BLaER1 treated with 17β-estradiol and CSF1 and Interleukin-3, amounts not matched to agents 10 nM and 100 nM (cell line): Measurements from ENCODE around the gene CCDC28B.
"Not testable (repeated sequence)": the region's sequence is repeated elsewhere in the genome, so short reads cannot be mapped to it uniquely, and the experiment has no call there.

Experiments
- H3K27ac ChIP-seq, 11 experiments: shearing (Covaris generic); formaldehyde crosslinking; 2 replicates each; pipeline ENCODE4 v1.8.1; 2022
- H3K27me3 ChIP-seq, 11 experiments: shearing (Covaris generic); formaldehyde crosslinking; 2 replicates each; pipeline ENCODE4 v1.8.1; 2022
- H3K36me3 ChIP-seq, 11 experiments: shearing (Covaris generic); formaldehyde crosslinking; 2 replicates each; pipeline ENCODE4 v1.8.1; 2022
- H3K4me1 ChIP-seq, 10 experiments: shearing (Covaris generic); formaldehyde crosslinking; 2 replicates each; pipeline ENCODE4 v1.8.1; 2022
- H3K4me2 ChIP-seq, 11 experiments: shearing (Covaris generic); formaldehyde crosslinking; 2 replicates each; pipeline ENCODE4 v1.8.1; 2022
- H3K4me3 ChIP-seq, 10 experiments: shearing (Covaris generic); formaldehyde crosslinking; 2 replicates each; pipeline ENCODE4 v1.8.1; 2022
- H3K9ac ChIP-seq, 11 experiments: shearing (Covaris generic); formaldehyde crosslinking; 2 replicates each; pipeline ENCODE4 v1.8.1; 2022
- H3K9me3 ChIP-seq, 11 experiments: shearing (Covaris generic); formaldehyde crosslinking; replicated peaks in 1 of 11; 2 replicates each; pipeline ENCODE4 v1.8.1; 2022
- H4K20me1 ChIP-seq, 11 experiments: shearing (Covaris generic); formaldehyde crosslinking; 2 replicates each; pipeline ENCODE4 v1.8.1; 2022
- Cebpa-rat ChIP-seq, 11 experiments: shearing (Covaris generic); IDR thresholded peaks; 2 replicates each; pipeline ENCODE4 v1.8.1; 2022

The CCDC28B gene

DNA sequence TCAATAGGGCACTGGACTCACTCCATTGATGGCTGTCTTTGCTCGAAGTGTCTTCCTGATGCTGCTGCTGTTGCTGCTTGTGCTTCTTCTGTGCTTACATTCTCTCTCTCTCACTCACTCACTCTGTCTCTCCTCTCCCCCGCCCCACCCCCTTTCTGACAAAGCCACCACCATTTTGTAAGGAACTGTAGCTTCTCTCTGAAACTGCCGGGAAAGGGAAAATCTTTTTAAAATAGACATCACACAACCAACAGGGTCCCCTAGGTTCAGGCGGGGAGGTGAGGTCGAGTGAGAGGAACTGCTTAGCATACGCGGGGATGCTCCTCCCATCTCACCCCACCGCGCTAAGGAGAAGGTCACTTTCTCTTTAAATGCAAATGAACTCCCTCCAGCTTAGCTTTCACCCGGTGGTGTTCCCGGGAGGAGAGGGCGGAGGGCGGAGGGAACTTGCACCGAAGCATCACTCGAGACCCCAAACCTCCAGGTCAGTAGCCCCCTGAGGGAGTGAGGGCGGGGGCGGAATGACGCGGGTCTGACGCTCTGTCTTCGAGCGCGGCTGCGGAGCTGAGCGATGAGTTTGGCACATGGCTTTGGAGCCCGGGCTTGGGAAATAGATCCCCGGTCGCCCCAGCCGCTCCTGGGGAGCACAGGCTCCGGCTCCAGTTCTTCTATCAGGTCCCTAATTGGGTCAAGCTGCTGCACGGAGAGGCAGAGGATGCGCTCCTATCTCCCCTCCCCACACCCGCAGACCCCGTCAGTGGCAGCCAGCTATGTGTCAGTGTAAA lies at the start of gene CCDC28B:
Gene CCDC28B, plus strand, starts transcription at position 370 of the 785 bp plus-strand sequence. CDS start 1,341 bp downstream, outside the sequence.
- Histone ChIP-seq H3K9ac (peak within 1 kb of the TSS; percentile 52 to 79 (median 75); a peak in 21 of 22 replicates), H3K9me3 (no peaks in the 10 kb centered on the region), H3K27ac (peak within 1 kb of the TSS in 10 of 11 experiments; percentile 53 to 73 (median 67); a peak in 20 of 22 replicates), H3K27me3 (no peaks in the 10 kb centered on the region), H3K36me3 (peaks cover 28 to 44% (median 33%) of the 10 kb centered on the region in 11 experiments), H3K4me1 (peaks cover 27 to 63% (median 56%) of the 10 kb centered on the region in 10 experiments), H4K20me1 (peaks cover 1 to 47% (median 36%) of the 10 kb centered on the region in 11 experiments; a peak in 21 of 22 replicates), H3K4me2 (peak within 1 kb of the TSS; percentile 91 to 98 (median 95)), H3K4me3 (peak within 1 kb of the TSS; percentile 54 to 73 (median 70))
- no peak for TF ChIP-seq Cebpa-rat (IDR thresholded peaks at IDR 0.05)

DNA sequence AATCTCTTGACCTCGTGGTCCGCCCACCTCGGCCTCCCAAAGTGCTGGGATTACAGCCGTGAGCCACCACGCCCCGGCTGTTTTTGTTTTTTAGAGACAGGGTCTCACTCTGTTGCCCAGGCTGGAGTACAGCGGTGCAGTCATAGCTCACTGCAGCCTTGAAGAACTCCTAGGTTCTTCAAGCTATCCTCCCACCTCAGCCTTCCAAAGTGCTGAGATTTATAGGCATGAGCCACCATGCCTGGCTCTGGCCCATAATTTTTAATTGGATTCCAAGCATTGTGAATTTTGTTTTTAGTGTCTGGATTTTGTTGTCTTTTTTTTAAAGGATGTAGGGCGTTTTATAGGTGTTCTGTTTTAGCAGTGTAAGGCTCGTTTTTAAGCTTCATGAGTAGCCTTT lies 49.5 kb upstream of the CCDC28B start:
- Histone ChIP-seq H3K27ac (no peak overlapping the region), H3K9me3 (peaks cover 25 to 32% (median 30%) of the 10 kb centered on the region in 11 experiments), H3K9ac (peak overlapping the region in 1 of 11 experiments; percentile 11; a peak in 1 of 22 replicates), H4K20me1 (peaks cover 55 to 100% (median 81%) of the 10 kb centered on the region in 11 experiments; a peak in 21 of 22 replicates), H3K27me3 (no peaks in the 10 kb centered on the region), H3K36me3 (peaks cover 44 to 74% (median 62%) of the 10 kb centered on the region in 11 experiments), H3K4me1 (peaks cover 0 to 16% (median 6%) of the 10 kb centered on the region in 10 experiments; a peak in 8 of 20 replicates), H3K4me2 (peak overlapping the region in 1 of 11 experiments; percentile 30; a peak in 1 of 22 replicates), H3K4me3 (no peak overlapping the region)
- no peak for TF ChIP-seq Cebpa-rat (IDR thresholded peaks at IDR 0.05)

DNA sequence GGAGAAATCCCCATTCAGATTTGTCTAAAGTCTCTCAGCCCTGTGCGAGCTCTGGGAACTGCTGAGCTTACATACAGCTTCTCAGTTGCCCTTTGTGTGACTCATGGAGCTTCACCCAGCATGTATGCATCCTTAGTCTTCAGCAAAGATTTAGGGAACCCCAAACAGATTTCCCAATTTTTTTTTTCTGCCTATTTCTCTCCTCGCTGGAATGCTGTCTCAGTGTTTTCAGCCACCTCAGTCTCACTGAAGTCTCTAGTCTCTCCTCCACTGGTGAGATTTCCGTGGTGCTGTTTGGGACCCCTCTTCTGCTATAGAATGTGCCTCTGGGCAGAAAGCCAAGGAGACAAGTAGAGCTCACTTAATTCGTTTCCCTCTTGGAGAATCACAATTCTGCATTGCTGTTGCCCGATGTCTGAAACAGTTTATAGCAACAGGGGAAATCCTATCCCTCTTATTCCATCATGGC lies 49.0 kb upstream of the CCDC28B start:
- no peak overlapping the region for H3K4me3 ChIP-seq
- peaks cover 58 to 99% (median 81%) of the 10 kb centered on the region in 11 experiments; a peak in 21 of 22 replicates for H4K20me1 ChIP-seq
- no peak overlapping the region for H3K27ac ChIP-seq
- H3K9me3 ChIP-seq, result peaks cover 25 to 32% (median 30%) of the 10 kb centered on the region in 11 experiments
- H3K9ac ChIP-seq, result peak overlapping the region in 1 of 11 experiments; percentile 11; a peak in 1 of 22 replicates
- 0 out of 22 replicates have a peak overlapping the region, but pooled peaks of 1 of the 11 experiments have one; percentile 19 for H3K4me2 ChIP-seq
- no peaks in the 10 kb centered on the region for H3K27me3 ChIP-seq
- peaks cover 0 to 16% (median 6%) of the 10 kb centered on the region in 10 experiments; a peak in 8 of 20 replicates for H3K4me1 ChIP-seq
- TF ChIP-seq Cebpa-rat (IDR thresholded peaks at IDR 0.05), result no peak
- H3K36me3 ChIP-seq, result peaks cover 49 to 79% (median 66%) of the 10 kb centered on the region in 11 experiments

DNA sequence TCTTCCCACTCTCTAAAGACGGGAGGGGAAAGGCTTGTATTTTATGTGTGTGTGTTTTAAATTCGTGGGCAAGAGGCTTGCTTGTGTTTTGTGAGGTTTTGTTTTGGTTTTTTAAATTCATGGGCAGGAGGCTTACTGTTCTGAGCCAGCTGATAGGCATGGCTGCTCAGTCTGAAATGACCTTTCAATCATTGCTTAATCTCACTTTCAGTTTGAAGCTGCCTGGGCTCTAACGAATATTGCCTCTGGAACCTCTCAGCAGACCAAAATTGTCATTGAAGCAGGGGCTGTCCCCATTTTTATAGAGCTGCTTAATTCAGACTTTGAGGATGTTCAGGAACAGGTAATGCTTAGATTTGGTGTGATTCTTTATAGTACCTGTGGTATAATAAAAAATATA lies 41.2 kb upstream of the CCDC28B start:
- Histone ChIP-seq H3K4me2 (no peak overlapping the region), H3K27ac (no peak overlapping the region), H3K36me3 (peaks cover 96 to 100% (median 98%) of the 10 kb centered on the region in 11 experiments)

DNA sequence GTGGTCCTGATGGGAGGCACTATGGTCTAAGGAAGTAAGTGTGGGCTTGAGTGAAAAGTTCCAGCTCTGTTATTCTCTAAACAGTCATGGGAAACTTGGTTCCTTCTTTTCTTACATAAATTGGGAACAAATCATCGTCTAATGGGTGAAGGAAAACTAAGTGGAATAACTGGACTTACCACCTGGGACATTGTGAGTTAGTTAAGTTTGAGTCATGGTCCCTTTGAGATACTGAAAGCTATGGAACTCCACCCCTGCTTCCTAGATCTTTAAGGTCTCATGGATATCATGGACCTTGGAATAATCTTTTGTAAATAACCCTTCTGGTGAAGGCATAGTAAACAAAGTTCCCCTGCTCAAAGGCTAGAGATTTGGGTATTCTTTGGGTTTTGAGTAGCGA lies 37.0 kb upstream of the CCDC28B start:
- H4K20me1 ChIP-seq, result peaks cover 0 to 12% (median 0%) of the 10 kb centered on the region in 11 experiments; a peak in 5 of 22 replicates
- no peaks in the 10 kb centered on the region for H3K4me1 ChIP-seq
- H3K4me3 ChIP-seq, result no peak overlapping the region
- no peak overlapping the region for H3K27ac ChIP-seq
- TF ChIP-seq Cebpa-rat (IDR thresholded peaks at IDR 0.05), result no peak
- no peaks in the 10 kb centered on the region for H3K9me3 ChIP-seq
- H3K36me3 ChIP-seq, result peaks cover 96 to 100% (median 98%) of the 10 kb centered on the region in 11 experiments
- no peaks in the 10 kb centered on the region for H3K27me3 ChIP-seq
- H3K4me2 ChIP-seq, result no peak overlapping the region
- no peak overlapping the region for H3K9ac ChIP-seq

More for the DNA sequence above, 41.2 kb upstream of the CCDC28B start:
- no peak overlapping the region for H3K9ac ChIP-seq
- no peaks in the 10 kb centered on the region for H3K9me3 ChIP-seq
- H3K27me3 ChIP-seq, result no peaks in the 10 kb centered on the region
- H3K4me3 ChIP-seq, result no peak overlapping the region
- H3K4me1 ChIP-seq, result peaks cover 0 to under 1% (median 0%) of the 10 kb centered on the region in 10 experiments; a peak in 1 of 20 replicates
- H4K20me1 ChIP-seq, result peaks cover 5 to 41% (median 22%) of the 10 kb centered on the region in 11 experiments; a peak in 19 of 22 replicates
- no peak for TF ChIP-seq Cebpa-rat (IDR thresholded peaks at IDR 0.05)

DNA sequence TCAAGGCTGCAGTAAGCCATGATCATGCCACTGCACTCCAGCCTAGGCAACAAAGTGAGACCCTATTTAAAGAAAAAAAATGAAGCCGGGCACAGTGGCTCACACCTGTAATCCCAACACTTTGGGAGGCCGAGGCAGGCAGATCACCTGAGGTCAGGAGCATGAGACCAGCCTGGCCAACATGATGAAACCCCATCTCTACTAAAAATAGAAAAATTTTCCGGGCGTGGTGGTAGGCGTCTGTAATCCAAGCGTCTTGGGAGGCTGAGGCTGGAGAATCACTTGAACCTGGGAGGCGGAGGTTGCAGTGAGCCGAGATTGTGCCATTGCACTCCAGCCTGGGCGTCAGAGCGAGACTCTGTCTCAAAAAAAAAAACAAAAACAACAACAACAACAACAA lies 34.8 kb upstream of the CCDC28B start:
- H3K4me2 ChIP-seq, H3K4me1 ChIP-seq, H4K20me1 ChIP-seq, H3K9ac ChIP-seq, H3K27me3 ChIP-seq, H3K27ac ChIP-seq, H3K9me3 ChIP-seq, H3K4me3 ChIP-seq: not testable (repeated sequence)
- peaks cover 95 to 100% (median 98%) of the 10 kb centered on the region in 11 experiments for H3K36me3 ChIP-seq

DNA sequence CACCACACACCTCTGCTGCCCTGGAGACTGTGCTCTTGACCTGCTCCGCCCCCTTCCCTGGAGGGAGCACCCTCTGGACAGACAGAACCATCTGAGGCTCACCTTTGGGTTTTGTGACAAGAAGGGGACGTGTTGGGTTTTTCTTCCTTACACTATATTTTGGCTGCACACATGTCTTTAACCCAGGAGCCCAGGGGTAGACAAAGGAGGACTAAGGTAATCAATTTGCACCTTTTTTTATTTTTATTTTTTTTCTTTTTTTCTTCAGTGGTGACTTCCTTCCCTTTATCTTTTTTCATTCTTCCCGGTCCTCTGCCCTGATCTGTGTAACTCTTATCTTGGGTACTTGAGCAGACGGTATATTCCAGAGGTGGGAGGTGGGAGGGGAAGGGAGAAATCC lies 29.4 kb upstream of the CCDC28B start:
- Histone ChIP-seq H3K36me3 (peaks cover 88 to 97% (median 93%) of the 10 kb centered on the region in 11 experiments), H3K9me3 (no peaks in the 10 kb centered on the region), H3K4me1 (peaks cover 12 to 25% (median 19%) of the 10 kb centered on the region in 10 experiments), H3K4me2 (no peak overlapping the region), H3K27ac (no peak overlapping the region; a peak in 1 of 22 replicates), H3K4me3 (no peak overlapping the region), H4K20me1 (peaks cover 0 to 22% (median 0%) of the 10 kb centered on the region in 11 experiments; a peak in 6 of 22 replicates), H3K27me3 (no peaks in the 10 kb centered on the region), H3K9ac (no peak overlapping the region)
- no peak for TF ChIP-seq Cebpa-rat (IDR thresholded peaks at IDR 0.05)

DNA sequence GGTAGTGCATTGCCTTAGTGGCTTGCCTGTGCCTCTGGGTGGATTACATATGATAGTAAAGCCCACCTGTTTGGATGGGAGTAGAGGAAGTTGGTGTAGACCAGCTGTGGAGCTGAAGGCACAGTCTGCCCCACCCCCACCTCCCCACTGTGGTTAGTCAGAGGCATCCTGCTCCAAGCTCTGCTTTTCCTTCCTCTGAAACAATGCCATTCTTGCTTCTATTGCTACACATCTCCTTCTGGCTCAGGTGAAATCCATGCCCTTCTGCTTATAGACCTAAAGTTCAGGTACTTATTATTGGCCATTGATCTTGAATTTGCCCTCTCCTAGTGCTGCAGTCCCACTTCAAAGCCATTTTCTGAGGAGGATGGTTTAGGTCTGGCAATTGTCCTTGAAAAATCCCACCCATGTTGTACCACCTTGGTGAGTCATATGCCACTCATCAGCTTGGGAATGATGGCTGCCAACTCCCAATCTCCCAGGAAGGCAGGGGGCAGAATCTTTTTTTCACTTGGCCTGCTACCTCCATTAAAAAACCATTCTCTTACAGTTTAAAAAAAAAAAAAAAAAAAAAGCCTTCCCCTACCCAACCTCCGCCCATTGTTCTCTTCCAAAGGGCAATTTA lies 27.7 kb upstream of the CCDC28B start:
- Histone ChIP-seq H3K4me2 (peak overlapping the region; percentile 43 to 76 (median 60)), H3K27me3 (no peaks in the 10 kb centered on the region), H3K4me3 (no peak overlapping the region), H3K27ac (peak overlapping the region in 7 of 11 experiments; percentile 4 to 54 (median 31); a peak in 12 of 22 replicates), H3K4me1 (peaks cover 12 to 25% (median 19%) of the 10 kb centered on the region in 10 experiments), H3K36me3 (peaks cover 71 to 84% (median 76%) of the 10 kb centered on the region in 11 experiments), H3K9ac (peak overlapping the region in 2 of 11 experiments; percentile 6 to 16; a peak in 1 of 22 replicates), H3K9me3 (no peaks in the 10 kb centered on the region), H4K20me1 (peaks cover 0 to 22% (median 0%) of the 10 kb centered on the region in 11 experiments; a peak in 6 of 22 replicates)
- TF ChIP-seq Cebpa-rat (IDR thresholded peaks at IDR 0.05), result no peak; a peak in 1 of 22 replicates
